Activated naive CD8-positive, alpha-beta T cell treated with anti-CD3 and anti-CD28 coated beads for 36 hours (primary cell): ENCODE data around the gene TAF4. TPM values are rescaled to one million over a fixed set of nuclear protein-coding genes. Genes with fewer than 3 reads are reported as not detected.
"Not testable (repeated sequence)": the region's sequence is repeated elsewhere in the genome, so short reads cannot be mapped to it uniquely, and the experiment has no call there.

Experiments used
- DNase-seq: peaks from one replicate; pipeline ENCODE4 v3.0.0; 2021
- H3K27ac Mint-ChIP-seq: one replicate; pipeline ENCODE4 v1.8.0; 2022; ENCODE audit warnings: mild to moderate bottlenecking, moderate library complexity, mixed read lengths
- H3K27me3 Mint-ChIP-seq: one replicate; pipeline ENCODE4 v1.8.0; 2022; ENCODE audit warnings: mild to moderate bottlenecking, mixed read lengths
- H3K36me3 Mint-ChIP-seq: one replicate; pipeline ENCODE4 v1.8.0; 2021; ENCODE audit warnings: mild to moderate bottlenecking, mixed read lengths
- H3K4me1 Mint-ChIP-seq: one replicate; pipeline ENCODE4 v1.8.0; 2021; ENCODE audit warnings: mixed read lengths
- H3K4me3 Mint-ChIP-seq: one replicate; pipeline ENCODE4 v1.8.0; 2022; ENCODE audit warnings: mild to moderate bottlenecking, moderate library complexity, mixed read lengths
- H3K9me3 Mint-ChIP-seq: one replicate; pipeline ENCODE4 v1.8.0; 2022; ENCODE audit warnings: mixed read lengths
- total RNA-seq, 2 experiments: library from RNA; stranded (reverse); gene quantifications; one replicate each; pipeline ENCODE4 v1.2.3, GENCODE V29; 2021

The TAF4 gene
- total RNA-seq, 2 experiments from 2014 or later, result 15.2 to 16.4 TPM

DNA sequence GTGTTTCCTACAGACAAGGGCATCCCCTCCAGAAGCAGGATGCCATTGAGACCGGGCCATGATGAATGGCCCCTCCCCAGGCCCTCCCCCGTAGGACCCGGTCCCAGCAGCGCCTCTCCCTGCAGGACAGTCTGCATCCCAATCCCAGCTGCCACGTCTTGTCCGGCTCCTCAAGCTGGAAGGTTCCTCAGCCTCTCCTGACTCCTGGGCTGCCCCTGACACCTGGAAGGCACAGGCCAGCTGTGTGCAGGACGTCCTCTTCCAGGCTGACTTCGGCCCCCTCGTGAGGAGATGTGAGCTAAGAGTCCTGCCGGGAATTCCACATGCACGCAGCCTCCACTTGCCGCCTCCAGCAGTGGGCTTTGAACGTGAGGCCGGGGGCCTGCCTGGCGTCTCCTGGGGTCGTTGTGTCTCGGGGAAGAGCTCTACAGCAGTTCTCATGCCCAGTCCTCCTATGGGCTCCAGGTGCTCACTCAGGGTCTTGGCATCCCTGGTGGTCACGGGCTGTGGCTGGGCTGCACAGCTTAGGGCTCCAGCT, 64.4 kb downstream of the TAF4 start:
- Mint-ChIP-seq H3K4me3 (no peak overlapping the region), H3K9me3 (no peaks in the 10 kb centered on the region), H3K36me3 (peaks cover 12% of the 10 kb centered on the region), H3K4me1 (no peaks in the 10 kb centered on the region), H3K27me3 (no peaks in the 10 kb centered on the region), H3K27ac (no peak overlapping the region)
- no peak for DNase-seq

DNA sequence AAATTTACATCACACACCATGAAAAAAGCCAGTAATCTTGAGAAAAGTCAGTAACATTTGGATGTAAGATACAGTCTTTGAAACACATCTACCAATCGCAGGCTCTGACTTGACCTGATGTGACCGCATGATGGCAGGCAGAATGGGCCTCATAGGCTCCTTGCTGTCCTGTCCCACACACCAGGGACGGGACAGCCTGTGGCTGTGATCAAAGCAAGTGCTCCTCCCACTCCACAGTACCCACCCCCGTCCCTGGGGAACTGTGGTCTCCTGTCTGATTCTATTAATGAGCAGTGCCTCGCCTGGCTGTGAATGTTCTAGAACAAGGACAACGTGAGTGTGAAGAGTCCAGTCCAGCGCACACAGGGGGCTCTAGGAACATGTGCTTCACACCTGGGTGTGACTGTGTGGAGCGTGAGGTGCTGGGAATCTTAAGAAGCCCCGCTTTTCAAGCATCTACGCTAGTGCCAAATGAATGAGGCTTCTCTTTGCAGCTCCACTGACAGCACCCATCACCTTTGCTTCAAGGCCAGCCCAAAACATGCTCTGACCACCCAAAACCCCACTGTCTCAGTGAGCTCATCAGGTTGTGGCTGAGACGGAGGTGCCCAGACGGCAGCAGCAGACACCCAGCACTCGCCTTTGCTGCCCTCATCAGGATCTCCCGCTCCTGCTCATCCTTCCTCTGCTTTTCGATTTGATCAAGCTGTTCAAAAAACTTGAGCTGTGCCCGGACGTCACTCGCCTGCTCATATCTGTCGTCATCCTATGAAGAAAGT, 67.1 kb downstream of the TAF4 start:
- no peak overlapping the region for H3K4me3 Mint-ChIP-seq
- peaks cover 27% of the 10 kb centered on the region for H3K36me3 Mint-ChIP-seq

DNA sequence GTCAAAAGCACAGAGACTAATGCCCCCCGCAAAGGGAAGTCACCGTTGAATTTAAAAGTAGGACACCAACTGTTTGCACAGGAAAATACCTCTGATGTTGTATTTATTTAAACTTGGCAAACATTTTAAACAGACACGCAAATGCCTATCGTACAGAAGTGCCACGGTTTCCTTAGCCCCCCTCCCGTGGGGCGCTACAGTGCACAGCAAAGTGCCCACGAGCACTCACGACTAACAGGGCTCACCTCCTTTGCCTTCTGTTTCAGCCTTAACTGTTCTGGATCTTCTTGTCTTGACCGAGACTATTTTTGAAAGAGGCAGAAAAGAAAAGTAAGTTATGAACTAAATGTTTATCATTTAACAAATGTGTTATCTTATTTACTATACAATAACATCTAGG, 67.8 kb downstream of the TAF4 start:
- Mint-ChIP-seq H3K4me1 (no peaks in the 10 kb centered on the region), H3K9me3 (no peaks in the 10 kb centered on the region), H3K27me3 (no peaks in the 10 kb centered on the region), H3K36me3 (peaks cover 34% of the 10 kb centered on the region), H3K27ac (no peak overlapping the region), H3K4me3 (no peak overlapping the region)
- DNase-seq, result no peak

More for the DNA sequence above, 67.1 kb downstream of the TAF4 start:
- no peaks in the 10 kb centered on the region for H3K4me1 Mint-ChIP-seq
- H3K27me3 Mint-ChIP-seq, result no peaks in the 10 kb centered on the region
- no peaks in the 10 kb centered on the region for H3K9me3 Mint-ChIP-seq
- no peak for DNase-seq
- H3K27ac Mint-ChIP-seq, result no peak overlapping the region

DNA sequence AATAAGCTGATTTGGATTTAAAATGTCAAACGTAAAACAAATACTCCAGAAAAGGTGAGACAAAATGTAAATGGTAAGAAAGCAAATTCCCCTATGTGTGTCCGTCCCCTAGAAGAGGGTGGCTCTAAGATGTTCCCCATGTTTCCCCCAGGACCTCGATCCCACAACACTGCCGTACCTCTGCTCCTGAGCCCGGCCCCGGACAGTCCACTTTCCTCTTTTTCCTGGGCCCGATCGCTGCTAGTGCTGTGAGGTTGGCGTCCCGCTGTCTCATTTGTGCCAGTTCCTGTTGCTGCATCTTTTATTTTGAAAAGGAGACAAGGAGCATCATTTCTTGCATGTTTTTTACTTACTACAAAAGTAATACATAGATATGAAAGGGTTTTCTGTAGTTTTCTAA, 68.3 kb downstream of the TAF4 start:
- Mint-ChIP-seq H3K27ac (no peak overlapping the region), H3K36me3 (peaks cover 39% of the 10 kb centered on the region), H3K9me3 (peaks cover 2% of the 10 kb centered on the region), H3K4me1 (no peaks in the 10 kb centered on the region), H3K4me3 (no peak overlapping the region), H3K27me3 (no peaks in the 10 kb centered on the region)
- DNase-seq, result no peak

DNA sequence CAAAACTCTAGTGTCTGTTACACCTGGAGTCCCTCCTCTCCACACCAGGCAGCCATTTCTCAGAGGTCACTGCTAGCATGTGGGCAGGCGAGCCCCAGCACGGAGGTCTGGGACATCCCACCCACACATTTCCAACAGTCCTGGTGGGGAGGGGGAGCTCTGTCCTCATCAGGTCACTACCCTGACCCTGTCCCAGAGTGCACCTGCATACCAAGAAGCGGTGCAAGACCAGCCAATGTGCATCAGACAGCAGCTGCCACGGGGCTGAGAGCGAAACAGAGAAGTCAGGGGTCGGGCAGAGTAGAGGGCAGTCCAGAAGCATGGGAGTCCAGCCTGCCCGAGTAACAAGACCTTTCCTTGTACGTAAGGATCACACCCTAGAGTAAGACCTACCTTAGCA, 71.1 kb downstream of the TAF4 start:
- Mint-ChIP-seq H3K36me3 (peaks cover 55% of the 10 kb centered on the region), H3K4me3 (no peak overlapping the region), H3K9me3 (peaks cover 11% of the 10 kb centered on the region), H3K27me3 (no peaks in the 10 kb centered on the region), H3K4me1 (no peaks in the 10 kb centered on the region), H3K27ac (no peak overlapping the region)
- DNase-seq, result no peak

DNA sequence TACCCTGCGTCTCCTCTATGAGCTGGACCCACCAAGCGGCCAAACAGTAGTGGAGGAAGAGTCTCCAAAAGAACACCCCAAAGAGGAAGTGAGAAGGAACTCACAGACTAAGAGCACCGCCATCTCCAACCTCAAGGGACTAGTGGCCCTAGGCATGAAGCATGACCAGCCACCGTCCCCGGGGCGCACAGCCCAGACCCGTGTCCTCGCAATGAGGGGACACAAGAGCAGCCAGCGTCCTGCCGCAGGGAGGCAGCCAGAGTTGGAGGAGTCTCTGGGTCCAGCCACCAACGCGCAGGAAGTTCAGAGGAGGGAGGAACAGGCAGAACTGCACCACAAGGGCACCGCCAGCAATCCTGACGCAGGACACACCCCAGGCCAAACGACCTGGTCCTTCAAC, 72.6 kb downstream of the TAF4 start:
- no peak overlapping the region for H3K27ac Mint-ChIP-seq
- no peaks in the 10 kb centered on the region for H3K4me1 Mint-ChIP-seq

DNA sequence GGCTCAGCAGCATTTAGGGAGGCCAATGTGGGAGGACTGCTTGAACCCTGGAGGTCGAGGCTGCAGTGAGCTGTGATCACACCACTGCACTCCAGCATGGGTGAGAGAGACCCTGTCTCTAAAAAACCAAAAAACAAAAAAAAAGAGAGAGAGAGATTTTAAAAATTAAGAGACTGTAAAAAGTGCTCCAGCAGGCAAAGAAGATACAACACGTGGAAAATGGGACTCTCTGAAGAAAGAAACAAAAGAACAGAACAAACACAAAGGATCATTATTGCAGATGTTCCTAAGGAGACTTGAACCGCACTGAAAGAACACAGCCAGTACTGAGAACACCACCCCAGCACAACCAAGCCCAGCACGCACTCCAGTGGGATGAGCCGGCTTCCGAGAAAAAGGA, 74.2 kb downstream of the TAF4 start:
- Mint-ChIP-seq H3K36me3 (peaks cover 77% of the 10 kb centered on the region), H3K27ac (no peak overlapping the region), H3K9me3 (peaks cover 15% of the 10 kb centered on the region), H3K27me3 (no peaks in the 10 kb centered on the region), H3K4me3 (no peak overlapping the region), H3K4me1 (no peaks in the 10 kb centered on the region)
- no peak for DNase-seq

More for the DNA sequence above, 72.6 kb downstream of the TAF4 start:
- DNase-seq, result no peak
- Mint-ChIP-seq H3K36me3 (peaks cover 61% of the 10 kb centered on the region), H3K27me3 (no peaks in the 10 kb centered on the region), H3K4me3 (no peak overlapping the region), H3K9me3 (peaks cover 11% of the 10 kb centered on the region)

DNA sequence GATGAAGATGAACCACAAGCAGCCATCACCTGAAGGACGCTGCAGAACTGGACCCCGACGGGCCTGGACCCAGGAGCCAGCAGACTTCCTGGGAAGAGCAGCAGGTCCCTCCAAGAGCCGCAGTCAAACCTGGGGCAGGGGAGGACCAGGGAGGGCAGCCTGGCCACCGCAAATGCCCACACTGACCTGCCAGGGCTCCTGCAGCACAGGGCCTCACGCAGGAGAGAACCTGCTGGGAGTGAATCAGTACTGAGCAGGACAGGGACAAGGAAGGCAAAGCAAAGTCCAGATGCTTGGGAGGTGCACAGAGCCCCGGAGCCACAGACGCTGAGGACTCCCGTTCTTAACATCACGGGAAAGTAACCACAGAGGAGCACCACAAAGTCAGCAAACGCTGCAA, 75.2 kb downstream of the TAF4 start:
- H3K36me3 Mint-ChIP-seq, result peaks cover 79% of the 10 kb centered on the region
- no peak overlapping the region for H3K4me3 Mint-ChIP-seq
- peaks cover 17% of the 10 kb centered on the region for H3K9me3 Mint-ChIP-seq
- no peak for DNase-seq
- H3K27me3 Mint-ChIP-seq, result no peaks in the 10 kb centered on the region
- H3K27ac Mint-ChIP-seq, result no peak overlapping the region
- H3K4me1 Mint-ChIP-seq, result peaks cover 2% of the 10 kb centered on the region

DNA sequence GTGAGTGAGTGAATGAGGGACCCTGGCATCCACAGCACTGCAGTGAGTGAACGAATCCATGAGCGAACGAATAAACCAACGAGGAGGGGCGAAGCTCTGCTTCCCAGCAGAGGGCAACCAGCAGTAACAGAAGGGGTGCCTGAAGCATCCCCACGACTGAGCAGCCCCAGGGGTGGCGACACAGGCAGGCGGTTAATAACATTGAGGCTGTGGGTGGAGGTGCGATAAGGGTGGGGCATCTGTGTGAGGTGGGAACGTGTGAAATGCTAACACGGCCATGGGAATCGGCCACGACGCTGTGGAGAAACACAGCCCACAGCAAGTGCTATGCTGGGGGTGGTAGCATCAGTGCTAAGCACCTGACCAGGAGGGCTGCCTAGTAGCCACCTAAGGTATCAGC, 75.9 kb downstream of the TAF4 start:
- Mint-ChIP-seq H3K36me3 (peaks cover 81% of the 10 kb centered on the region), H3K9me3 (peaks cover 18% of the 10 kb centered on the region), H3K27ac (no peak overlapping the region), H3K27me3 (no peaks in the 10 kb centered on the region), H3K4me3 (no peak overlapping the region), H3K4me1 (peaks cover 2% of the 10 kb centered on the region)
- DNase-seq, result no peak

DNA sequence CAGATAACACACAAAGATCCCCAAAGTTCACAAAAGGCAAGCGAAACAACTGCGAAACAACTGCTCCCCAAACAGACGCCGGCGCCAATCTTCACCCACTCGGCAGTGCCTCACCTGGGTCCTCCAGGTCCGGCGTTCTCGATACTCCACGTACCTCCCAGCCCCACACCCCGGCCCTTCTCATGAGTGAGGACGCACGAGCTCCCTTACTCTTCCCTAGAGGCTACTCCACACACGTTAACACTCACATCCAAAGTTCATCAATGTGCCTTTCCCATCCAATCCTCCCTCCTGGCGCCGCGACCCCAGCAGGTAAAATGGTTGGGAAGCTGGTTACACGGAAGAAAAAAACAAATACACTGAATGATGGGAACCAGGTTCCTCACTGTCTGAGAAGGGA, 77.0 kb downstream of the TAF4 start:
- Mint-ChIP-seq H3K4me3 (no peak overlapping the region), H3K27ac (no peak overlapping the region)

DNA sequence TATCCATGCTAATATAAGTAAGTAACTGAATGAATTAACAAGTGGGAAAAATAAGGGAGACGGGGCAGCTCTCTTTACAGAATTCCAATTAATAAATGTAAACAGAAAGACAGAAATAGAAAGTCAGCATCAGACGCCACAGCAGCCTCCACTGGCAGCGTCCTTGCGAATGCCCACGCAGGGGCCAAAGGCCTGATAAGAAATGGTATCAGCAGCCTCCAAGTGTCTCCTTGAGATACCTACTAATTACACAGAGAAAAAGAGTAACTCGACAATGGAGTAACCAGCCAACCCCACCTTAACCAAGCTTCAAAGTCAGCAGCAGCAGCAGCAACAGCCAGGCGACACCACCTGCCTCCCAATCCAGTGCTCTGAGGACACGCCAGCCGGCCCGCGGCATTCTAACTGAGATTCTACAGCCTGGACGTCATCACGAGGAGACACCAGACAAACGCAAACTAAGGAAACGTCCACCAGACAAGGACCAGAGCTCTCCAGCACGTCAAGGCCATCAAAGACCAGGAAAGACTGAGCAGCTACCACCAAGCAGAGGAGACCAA, 78.8 kb downstream of the TAF4 start:
- H3K9me3 Mint-ChIP-seq, result peaks cover 18% of the 10 kb centered on the region
- peaks cover 70% of the 10 kb centered on the region for H3K36me3 Mint-ChIP-seq
- H3K4me3 Mint-ChIP-seq, result no peak overlapping the region
- H3K27ac Mint-ChIP-seq, result no peak overlapping the region
- H3K4me1 Mint-ChIP-seq, result peaks cover 2% of the 10 kb centered on the region
- no peak for DNase-seq
- H3K27me3 Mint-ChIP-seq, result no peaks in the 10 kb centered on the region

More for the DNA sequence above, 77.0 kb downstream of the TAF4 start:
- no peak for DNase-seq
- Mint-ChIP-seq H3K4me1 (peaks cover 2% of the 10 kb centered on the region), H3K27me3 (no peaks in the 10 kb centered on the region), H3K9me3 (peaks cover 20% of the 10 kb centered on the region), H3K36me3 (peaks cover 82% of the 10 kb centered on the region)

DNA sequence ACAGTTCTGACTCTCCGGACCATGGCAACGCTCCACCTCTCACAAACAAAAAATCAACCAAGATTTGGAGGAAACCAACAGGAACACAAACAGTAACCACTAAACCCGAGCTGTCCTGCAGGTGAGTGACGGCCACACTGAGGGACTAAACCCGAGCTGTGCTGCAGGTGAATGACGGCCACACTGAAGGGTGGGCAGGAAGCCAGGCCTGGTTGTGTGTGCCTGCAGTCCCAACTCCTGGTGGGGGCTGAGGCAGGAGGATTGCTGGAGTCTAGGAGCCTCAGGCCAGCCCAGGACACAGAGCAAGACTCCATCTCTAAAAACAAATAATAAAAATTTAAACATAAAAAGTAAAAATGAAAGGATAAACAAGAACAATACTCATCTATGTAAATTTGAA, 80.6 kb downstream of the TAF4 start:
- Mint-ChIP-seq H3K4me1 (peaks cover 7% of the 10 kb centered on the region), H3K9me3 (peaks cover 18% of the 10 kb centered on the region), H3K27me3 (no peaks in the 10 kb centered on the region), H3K27ac (no peak overlapping the region), H3K36me3 (peaks cover 64% of the 10 kb centered on the region), H3K4me3 (no peak overlapping the region)
- DNase-seq, result no peak

DNA sequence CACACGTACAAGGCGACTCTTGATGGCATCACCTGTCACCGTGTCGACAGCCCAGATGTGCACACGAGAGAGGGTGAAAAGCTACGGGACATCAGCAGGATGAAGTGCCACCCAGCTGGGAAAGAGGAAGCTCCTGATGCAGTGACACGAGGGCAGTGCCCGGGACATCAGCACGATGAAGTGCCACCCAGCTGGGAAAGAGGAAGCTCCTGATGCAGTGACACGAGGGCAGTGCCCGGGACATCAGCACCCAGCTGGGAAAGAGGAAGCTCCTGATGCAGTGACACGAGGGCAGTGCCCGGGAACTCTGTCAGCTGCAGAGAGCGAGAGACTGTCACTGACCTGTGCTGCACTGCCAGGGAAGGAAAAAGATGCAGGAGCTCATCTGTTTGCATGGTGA, 81.2 kb downstream of the TAF4 start:
- peaks cover 58% of the 10 kb centered on the region for H3K36me3 Mint-ChIP-seq
- not testable (repeated sequence) for H3K27ac Mint-ChIP-seq

DNA sequence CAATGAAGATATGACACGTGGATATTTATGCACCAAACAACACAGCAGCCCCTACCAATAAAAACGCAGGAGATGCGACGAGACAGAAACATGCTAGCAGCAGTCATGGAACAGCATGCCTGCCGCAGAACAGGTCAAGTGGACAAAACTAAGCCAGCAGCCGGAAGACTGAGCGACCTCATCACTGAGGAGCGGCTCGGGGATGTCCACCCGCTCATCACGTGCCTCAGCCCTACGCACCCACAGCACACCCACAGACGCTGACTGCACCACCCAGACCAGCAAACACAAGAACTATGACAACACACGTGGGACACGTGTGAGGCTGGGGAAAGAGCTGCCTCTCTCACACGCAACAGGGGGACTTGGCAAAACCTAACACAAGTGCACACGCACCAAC, 81.7 kb downstream of the TAF4 start:
- Mint-ChIP-seq H3K4me3 (no peak overlapping the region), H3K27ac (no peak overlapping the region), H3K36me3 (peaks cover 58% of the 10 kb centered on the region), H3K9me3 (peaks cover 18% of the 10 kb centered on the region), H3K27me3 (no peaks in the 10 kb centered on the region), H3K4me1 (peaks cover 7% of the 10 kb centered on the region)
- DNase-seq, result no peak

More for the DNA sequence above, 81.2 kb downstream of the TAF4 start:
- DNase-seq, H3K4me1 Mint-ChIP-seq, H3K4me3 Mint-ChIP-seq, H3K27me3 Mint-ChIP-seq: not testable (repeated sequence)
- H3K9me3 Mint-ChIP-seq, result peaks cover 18% of the 10 kb centered on the region

DNA sequence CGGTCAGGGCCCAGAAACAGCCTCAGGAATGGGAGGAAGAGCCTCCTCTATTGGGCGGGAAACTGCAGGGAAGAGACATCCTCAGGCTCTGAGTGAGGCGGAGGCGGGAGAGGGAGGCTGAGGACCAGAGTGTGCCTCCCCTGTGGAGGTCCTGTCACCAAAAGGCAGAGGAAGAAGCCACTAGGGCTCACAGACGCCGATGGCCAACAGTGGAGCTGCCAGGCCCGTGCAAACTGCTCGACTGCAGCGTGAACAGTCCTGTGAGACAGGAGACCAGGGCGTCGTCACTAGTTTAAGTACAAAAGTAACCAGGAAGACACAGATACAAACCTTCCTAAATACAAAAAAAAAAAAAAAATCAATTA, 82.7 kb downstream of the TAF4 start:
- Mint-ChIP-seq H3K4me1 (peaks cover 7% of the 10 kb centered on the region), H3K9me3 (peaks cover 18% of the 10 kb centered on the region), H3K27ac (no peak overlapping the region), H3K36me3 (peaks cover 53% of the 10 kb centered on the region), H3K4me3 (no peak overlapping the region), H3K27me3 (no peaks in the 10 kb centered on the region)
- DNase-seq, result no peak
